Smooth muscle cell (in vitro differentiated cells): Measurements from ENCODE around the gene MST1. TPM values are rescaled to one million over a fixed set of nuclear protein-coding genes. Genes with fewer than 3 reads are reported as not detected.

Experiments
- DNase-seq: peaks from one replicate; lab custom pipeline; 2025; ENCODE audit not compliant: unreplicated experiment; lab: John Stamatoyannopoulos, UW
- H2AFZ ChIP-seq: fragments of 200-600 bp; sonication (generic); 2 replicates; pipeline ENCODE4 v1.6.0; 2016; ENCODE audit warnings: antibody characterized with exemption, low read depth, mild to moderate bottlenecking
- H3F3A ChIP-seq: fragments of 200-600 bp; sonication (generic); 2 replicates; pipeline ENCODE4 v1.6.0; 2017; ENCODE audit warnings: antibody characterized with exemption, low read depth
- H3K27ac ChIP-seq: fragments of 200-600 bp; sonication (generic); 2 replicates; pipeline ENCODE4 v1.5.1; 2016; ENCODE audit warnings: low read depth, mild to moderate bottlenecking
- H3K27me3 ChIP-seq: fragments of 200-600 bp; sonication (generic); 2 replicates; pipeline ENCODE4 v1.6.1; 2016; ENCODE audit warnings: low read depth, mild to moderate bottlenecking
- H3K36me3 ChIP-seq: fragments of 200-600 bp; sonication (generic); 2 replicates; pipeline ENCODE4 v1.5.1; 2016; ENCODE audit warnings: low read depth
- H3K4me1 ChIP-seq: fragments of 200-600 bp; sonication (generic); 2 replicates; pipeline ENCODE4 v1.5.1; 2016; ENCODE audit warnings: low read depth
- H3K4me2 ChIP-seq: fragments of 200-600 bp; sonication (generic); 2 replicates; pipeline ENCODE4 v1.6.0; 2016; ENCODE audit warnings: mild to moderate bottlenecking
- H3K4me3 ChIP-seq: fragments of 200-600 bp; sonication (generic); 2 replicates; pipeline ENCODE4 v1.5.1; 2016; ENCODE audit warnings: mild to moderate bottlenecking
- H3K79me2 ChIP-seq: fragments of 200-600 bp; sonication (generic); 2 replicates; pipeline ENCODE4 v1.6.0; 2016; ENCODE audit warnings: low read depth, mild to moderate bottlenecking
- H3K9ac ChIP-seq: fragments of 200-600 bp; sonication (generic); 2 replicates; pipeline ENCODE4 v1.6.0; 2016; ENCODE audit warnings: low read depth
- H3K9me3 ChIP-seq: fragments of 200-600 bp; sonication (generic); replicated peaks from 2 replicates; pipeline ENCODE4 v1.5.1; 2016; ENCODE audit warnings: low read depth
- H4K20me1 ChIP-seq: fragments of 200-600 bp; sonication (generic); 2 replicates; pipeline ENCODE4 v1.6.0; 2016; ENCODE audit warnings: low read depth
- CTCF ChIP-seq: fragments of 200-600 bp; sonication (generic); IDR thresholded peaks from 2 replicates; pipeline ENCODE4 v1.5.1; 2017; ENCODE audit warnings: borderline replicate concordance, mild to moderate bottlenecking, antibody characterized with exemption; ENCODE audit not compliant: insufficient read depth, poor library complexity, severe bottlenecking
- WGBS: methylation state at CpG from one replicate; pipeline ENCODE4 v1.1.7; 2016; ENCODE audit warnings: low lambda C conversion rate; 5-methylcytosine and 5-hydroxymethylcytosine counted together
- polyA plus RNA-seq: library from polyadenylated mRNA; unstranded; fragments of >200 nt; fragmentation: Nextera tagmentation; extraction: Ambion mirVana; gene quantifications from 2 replicates; pipeline ENCODE4 v1.2.1, GENCODE V29; 2016
- total RNA-seq: library from RNA; depleted of rRNA; stranded (reverse); fragments of >200 nt; gene quantifications from 2 replicates; pipeline ENCODE4 v1.2.3, GENCODE V29; 2014

Gene MST1
- total and polyA plus RNA-seq, 2 experiments from 2014 or later = 18.7 to 22.9 TPM

- 88% methylated on average over 21 of the region's 21 CpGs for WGBS
Observed at GRCh38 chr3:49701388-49702077, 12.3 kb upstream of the MST1 start.

GRCh38 chr3:49700453-49701128, 11.3 kb upstream of the MST1 start:
- DNase-seq = no peak
- H3K4me2 ChIP-seq = no peak overlapping the region
- H3K27ac ChIP-seq = no peak overlapping the region
- TF ChIP-seq CTCF = no peak
- peaks cover 4% of the 10 kb centered on the region for H4K20me1 ChIP-seq
- H3K4me1 ChIP-seq = no peaks in the 10 kb centered on the region
- H3K9ac ChIP-seq = no peak overlapping the region
- no peak overlapping the region for H2AFZ ChIP-seq
- 84% methylated on average over 13 of the region's 13 CpGs for WGBS
- no peaks in the 10 kb centered on the region for H3F3A ChIP-seq
- no peaks in the 10 kb centered on the region for H3K9me3 ChIP-seq
- H3K4me3 ChIP-seq = no peak overlapping the region
- H3K27me3 ChIP-seq = no peaks in the 10 kb centered on the region
- H3K36me3 ChIP-seq = no peaks in the 10 kb centered on the region
- H3K79me2 ChIP-seq = no peaks in the 10 kb centered on the region

More at GRCh38 chr3:49701388-49702077, 12.3 kb upstream of the MST1 start:
- TF ChIP-seq CTCF = peak; percentile 49
- Histone ChIP-seq H3K4me3 (no peak overlapping the region), H3K4me1 (no peaks in the 10 kb centered on the region), H3K9ac (no peak overlapping the region), H3K27me3 (no peaks in the 10 kb centered on the region), H3K9me3 (no peaks in the 10 kb centered on the region), H4K20me1 (peaks cover 4% of the 10 kb centered on the region), H3K36me3 (no peaks in the 10 kb centered on the region), H3K27ac (no peak overlapping the region), H2AFZ (no peak overlapping the region), H3F3A (no peaks in the 10 kb centered on the region), H3K4me2 (no peak overlapping the region), H3K79me2 (no peaks in the 10 kb centered on the region)
- no peak for DNase-seq

- Histone ChIP-seq H3K79me2 (no peaks in the 10 kb centered on the region), H3K9ac (no peak overlapping the region), H3K27ac (no peak overlapping the region), H3K27me3 (no peaks in the 10 kb centered on the region), H3K4me2 (no peak overlapping the region), H3K4me1 (no peaks in the 10 kb centered on the region), H3K4me3 (no peak overlapping the region), H3K36me3 (no peaks in the 10 kb centered on the region), H2AFZ (no peak overlapping the region), H4K20me1 (peaks cover 4% of the 10 kb centered on the region), H3F3A (no peaks in the 10 kb centered on the region), H3K9me3 (no peaks in the 10 kb centered on the region)
- no peak for TF ChIP-seq CTCF
- 93% methylated on average over 8 of the region's 8 CpGs for WGBS
- no peak for DNase-seq
Observed at GRCh38 chr3:49700014-49700413, 10.7 kb upstream of the MST1 start.
